Measurements from ENCODE around the gene GCH1.
A peak's percentile ranks its signal among the peaks of the same experiment; 100 is the strongest.

GCH1 gene

DNA sequence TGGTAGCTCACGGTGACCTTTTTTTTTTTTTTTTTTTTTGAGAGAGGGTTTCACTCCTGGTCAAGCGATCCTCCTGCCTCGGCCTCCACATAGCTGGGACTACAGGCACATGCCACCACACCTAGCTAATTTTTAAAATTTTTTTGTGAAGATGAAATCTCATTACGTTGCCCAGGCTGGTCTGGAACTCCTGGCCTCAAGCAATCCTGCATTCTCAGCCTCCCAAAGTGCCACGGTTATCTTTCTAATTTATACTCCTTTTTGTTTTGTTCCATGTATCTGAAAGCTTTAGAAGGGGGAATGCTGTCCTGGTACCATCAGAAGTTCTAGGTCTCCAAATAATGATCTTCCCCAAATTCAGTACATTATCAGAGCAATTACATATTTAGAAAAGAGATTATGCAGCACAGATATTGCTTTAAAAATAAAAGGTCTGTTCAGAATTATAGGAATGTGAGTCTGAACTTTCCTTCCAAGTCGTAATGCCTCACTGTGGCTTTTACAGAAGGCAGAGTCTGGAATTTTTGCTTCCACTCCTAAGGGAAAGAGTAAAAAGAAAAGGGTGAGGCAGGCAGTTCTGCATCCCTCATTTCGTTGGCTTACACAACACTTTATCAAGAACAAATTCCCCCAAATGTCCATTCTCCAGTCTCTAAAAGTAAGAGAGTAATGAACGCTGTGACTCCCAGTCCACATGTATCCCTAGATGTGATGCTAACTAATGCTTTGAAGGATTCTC is 73.0 kb downstream of the GCH1 start:
- DNase-seq (ENCODE audit: extremely low read depth in 1 of 2, low read depth in 1 of 2), result no peak

DNA sequence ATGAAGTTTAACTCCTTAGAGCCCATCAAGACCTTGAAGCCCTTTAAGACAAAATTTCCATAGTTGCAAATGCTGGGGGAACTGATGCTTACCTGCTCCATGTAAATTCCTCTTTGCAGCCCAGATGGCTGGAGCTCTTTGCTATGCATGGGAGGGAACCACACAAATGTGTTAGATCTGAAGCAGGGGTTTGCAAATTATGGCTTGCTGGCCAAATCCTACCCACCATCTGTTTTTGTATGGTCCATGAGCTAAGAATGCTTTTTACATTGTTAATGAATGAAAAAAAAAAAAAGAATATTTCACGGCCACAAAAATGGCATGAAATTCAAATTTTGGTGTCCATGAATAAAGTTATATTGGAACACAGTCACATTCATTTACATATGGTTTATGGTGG is 74.6 kb downstream of the GCH1 start:
- no peak for DNase-seq (ENCODE audit: extremely low read depth in 1 of 2, low read depth in 1 of 2)

DNA sequence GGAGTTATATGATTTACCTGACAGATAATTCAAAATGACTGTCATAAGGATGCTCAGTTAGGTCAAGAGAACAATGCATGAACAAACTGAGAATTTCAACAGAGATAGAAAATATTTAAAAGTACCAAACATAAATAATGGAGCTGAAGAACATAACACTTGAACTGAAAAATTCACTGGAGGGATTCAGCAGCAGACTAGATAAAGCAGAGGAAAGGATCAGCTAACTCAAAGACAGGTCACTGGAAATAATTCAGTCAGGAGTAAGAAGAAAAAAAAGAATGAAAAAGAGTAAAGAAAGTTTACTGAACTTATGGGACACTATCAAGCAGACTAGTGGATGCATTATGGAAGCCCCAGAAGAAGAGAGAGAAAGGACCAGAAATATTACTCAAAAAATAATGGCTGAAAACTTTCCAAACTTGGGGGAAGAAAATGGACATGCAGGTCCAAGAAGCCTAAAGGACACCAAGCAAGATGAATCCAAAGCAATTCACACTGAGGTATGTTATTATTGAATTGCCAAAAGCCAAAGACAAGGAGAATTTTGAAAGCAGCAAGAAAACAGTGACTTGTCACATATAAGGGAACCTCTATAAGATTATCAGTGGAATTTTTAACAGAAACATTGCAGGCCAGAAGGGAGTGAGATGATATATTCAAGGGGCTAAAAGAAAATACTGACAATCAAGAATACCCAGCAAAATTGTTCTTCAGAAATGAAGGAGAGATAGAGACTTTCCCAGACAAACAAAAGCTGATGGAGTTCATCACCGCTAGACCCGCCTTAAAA is 78.7 kb downstream of the GCH1 start:
- DNase-seq (ENCODE audit: extremely low read depth in 1 of 2, low read depth in 1 of 2), result no peak

DNA sequence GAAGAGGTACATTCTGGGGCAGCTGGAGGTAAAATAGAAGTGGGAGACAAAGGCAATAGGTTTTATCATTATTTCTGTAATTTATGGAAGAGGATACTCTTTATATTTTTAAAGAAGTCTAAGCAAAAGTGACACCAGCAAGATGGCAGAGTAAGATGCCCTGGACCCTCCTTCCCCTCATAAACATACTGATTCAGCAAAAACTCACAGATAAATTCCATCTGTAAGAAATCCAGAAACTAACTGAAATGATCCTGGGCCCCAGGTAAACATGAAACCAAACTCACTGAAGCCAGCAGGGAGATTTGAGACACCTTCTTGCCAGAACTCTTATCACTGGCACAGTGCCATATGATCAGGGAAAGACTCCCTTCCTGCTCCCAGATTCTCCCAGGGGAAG is 79.9 kb downstream of the GCH1 start:
- DNase-seq (ENCODE audit: extremely low read depth in 1 of 2, low read depth in 1 of 2), result no peak

DNA sequence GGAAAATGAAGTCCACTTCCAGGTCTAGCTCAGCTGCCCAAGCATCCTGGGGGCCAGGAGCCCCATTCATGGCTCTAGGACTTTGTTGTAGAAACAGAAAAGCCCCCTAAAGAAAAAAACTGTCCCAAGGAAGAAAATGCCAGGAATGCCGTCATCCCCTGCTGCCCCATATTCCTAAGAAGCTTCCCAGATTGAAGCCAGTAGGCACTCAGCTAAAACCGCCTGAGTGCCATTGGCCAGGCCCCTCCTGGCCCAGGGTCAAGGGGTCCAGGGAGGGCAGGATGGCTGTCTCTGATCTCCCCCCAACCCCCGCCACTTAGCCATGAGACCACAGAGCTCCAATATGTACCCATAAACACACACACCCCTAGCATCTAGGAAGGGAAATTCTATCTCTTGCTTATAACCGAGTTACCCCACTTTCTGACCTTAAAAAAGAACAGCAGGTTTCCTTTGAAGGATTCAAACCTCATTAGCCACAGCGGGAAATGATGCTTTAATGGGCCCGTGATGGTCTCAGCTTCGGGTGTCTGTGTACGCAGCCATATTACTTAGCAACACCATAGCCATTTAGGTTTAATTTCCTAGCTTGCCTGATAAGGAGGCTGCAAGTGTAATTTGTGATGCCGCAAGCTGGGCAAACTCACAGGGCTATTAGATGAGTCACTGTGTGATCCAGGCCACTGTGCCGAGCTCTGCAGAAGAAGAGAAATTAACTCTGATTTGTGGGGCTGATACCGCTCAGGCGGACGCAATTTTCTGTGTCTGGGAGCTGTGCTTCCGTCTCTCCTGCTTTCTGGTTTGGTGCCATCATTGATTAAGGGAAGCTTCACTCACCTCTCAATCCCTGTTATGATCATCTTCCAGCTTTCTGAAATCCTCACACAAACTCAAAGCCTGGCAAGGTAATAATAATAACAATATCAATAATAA is 84.2 kb downstream of the GCH1 start:
- DNase-seq (ENCODE audit: extremely low read depth in 1 of 2, low read depth in 1 of 2), result no peak

DNA sequence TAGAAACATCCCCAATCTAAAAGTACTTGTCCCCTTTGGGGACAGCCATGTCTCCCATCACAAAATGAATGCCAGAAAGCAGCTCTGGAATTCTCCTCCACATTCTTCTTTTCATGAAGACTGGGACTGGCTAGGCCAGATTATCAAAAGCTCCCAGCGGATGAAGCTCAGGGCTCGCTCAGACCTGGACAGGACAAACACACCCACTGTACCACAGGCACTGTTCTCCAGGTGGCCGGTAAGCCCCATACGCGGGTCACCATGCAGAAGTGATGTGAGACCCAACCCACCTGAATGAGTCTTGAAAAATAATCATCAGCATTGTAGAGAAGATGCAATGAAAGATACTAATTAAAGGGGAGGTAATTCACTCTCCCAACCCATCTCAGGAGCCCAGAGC is 85.1 kb downstream of the GCH1 start:
- DNase-seq (ENCODE audit: extremely low read depth in 1 of 2, low read depth in 1 of 2), result no peak

DNA sequence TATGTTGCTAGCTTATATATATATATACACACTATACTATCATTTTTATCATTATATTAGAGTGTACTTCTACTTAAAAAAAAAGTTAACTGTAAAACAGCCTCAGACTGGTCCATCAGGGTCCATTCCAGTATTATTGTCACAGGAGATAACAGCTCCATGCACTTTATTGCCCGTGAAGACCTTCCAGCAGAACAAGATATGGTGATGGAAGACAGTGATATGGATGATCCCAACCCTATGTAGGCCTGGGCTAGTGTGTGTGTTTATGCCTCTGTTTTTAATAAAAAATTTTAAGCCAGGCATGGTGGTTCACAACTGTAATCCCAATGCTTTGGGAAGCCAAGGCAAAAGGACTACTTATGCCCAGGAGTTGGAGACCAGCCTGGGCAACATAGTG is 86.2 kb downstream of the GCH1 start:
- no peak for DNase-seq (ENCODE audit: extremely low read depth in 1 of 2, low read depth in 1 of 2)

DNA sequence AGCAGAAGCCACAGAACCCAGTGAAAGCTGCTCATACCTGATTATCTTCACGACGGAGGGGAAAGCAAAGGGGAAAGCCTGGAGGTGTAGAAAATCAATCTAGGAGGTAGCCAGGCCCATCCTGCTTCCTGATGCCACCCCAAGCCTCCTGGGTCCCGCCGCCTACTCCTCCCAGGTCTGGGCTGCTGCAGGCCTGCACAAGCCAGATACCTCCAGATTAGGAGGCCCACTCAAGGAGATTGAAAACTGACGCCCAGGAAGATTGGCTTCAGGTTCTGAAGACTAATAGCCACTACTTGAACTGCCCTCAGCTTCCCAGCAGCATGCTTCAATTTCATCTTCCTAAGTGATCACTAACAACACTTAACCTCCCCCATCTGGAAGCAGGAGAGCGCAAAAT is 87.1 kb downstream of the GCH1 start:
- no peak for DNase-seq (ENCODE audit: extremely low read depth in 1 of 2, low read depth in 1 of 2)

DNA sequence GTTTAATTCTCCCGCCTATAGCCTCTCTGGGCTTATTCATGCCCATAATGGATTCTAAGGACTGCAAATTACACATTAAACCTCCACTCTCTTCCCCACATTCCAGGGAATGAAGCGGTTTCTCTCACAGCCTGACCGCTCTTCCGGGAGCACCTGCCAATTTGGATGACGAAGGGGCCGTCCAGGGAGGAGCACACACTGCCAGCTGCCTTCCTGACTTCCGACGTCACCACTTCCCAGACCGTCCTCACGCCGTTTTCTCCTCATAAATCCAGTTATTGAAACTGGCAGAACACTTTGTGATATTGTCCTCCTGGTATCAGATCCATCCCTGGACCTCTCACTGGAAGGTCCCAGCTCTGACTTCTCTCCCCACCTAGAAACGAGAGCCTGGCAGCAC is 87.6 kb downstream of the GCH1 start:
- no peak for DNase-seq (ENCODE audit: extremely low read depth in 1 of 2, low read depth in 1 of 2)

DNA sequence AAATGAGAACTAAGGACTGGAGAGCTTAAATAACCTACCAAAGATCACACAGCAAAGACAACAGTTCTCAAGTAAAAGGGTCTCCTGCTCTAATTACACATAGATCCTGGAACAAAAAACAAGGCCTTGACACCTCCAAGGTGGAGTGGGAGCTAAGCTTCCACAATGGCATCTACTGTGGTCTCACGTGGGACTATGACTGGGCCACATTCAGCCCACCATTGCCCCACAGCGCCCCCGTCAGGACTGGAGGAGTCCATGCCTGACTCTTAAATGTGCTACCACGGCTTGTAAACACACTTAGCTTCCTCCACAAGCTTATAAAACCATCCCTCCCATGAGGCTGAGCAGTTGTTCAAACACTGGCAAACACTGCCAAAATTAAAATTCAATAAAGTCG is 88.5 kb downstream of the GCH1 start:
- DNase-seq (ENCODE audit: extremely low read depth in 1 of 2, low read depth in 1 of 2), result peak in 1 of 2 donors; percentile 14

DNA sequence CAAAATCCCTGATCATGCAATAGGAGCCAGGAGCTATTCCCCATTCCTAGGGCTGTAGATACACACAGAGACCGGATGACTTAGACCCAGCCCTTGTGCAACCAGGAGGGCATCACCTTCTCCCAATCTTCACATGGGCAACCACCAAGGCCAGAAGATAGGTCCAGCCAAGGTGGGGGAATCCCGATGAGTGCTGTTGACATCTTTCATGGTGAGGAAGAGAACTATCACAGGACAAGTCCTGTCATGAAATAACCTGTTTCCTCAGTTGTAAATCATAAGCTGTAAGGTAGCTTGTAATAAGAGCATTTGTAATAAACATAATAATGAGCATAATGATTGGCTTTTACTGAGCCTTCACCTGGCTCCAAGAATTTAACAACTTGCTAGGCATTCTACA is 89.5 kb downstream of the GCH1 start:
- DNase-seq (ENCODE audit: extremely low read depth in 1 of 2, low read depth in 1 of 2), result no peak

DNA sequence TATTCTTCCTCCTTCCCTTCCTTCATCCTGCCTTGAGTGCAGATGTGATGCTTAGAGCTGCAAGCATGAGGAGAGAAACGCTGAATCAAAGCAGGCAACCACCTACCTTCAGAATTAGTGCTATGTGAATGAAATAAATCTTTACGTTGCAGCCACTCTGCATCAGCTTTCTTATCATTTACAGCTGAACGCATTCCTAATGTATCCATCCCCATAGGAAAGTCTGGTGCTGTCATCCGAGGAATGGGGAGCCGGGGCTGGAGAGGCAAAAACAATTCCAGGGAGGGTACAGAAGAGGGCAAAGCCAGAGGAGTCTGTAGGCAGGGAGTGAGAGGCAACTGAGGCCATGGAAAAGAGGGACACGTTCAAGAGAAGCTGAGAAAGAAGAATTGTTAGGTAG is 90.0 kb downstream of the GCH1 start:
- DNase-seq (ENCODE audit: extremely low read depth in 1 of 2, low read depth in 1 of 2), result no peak

DNA sequence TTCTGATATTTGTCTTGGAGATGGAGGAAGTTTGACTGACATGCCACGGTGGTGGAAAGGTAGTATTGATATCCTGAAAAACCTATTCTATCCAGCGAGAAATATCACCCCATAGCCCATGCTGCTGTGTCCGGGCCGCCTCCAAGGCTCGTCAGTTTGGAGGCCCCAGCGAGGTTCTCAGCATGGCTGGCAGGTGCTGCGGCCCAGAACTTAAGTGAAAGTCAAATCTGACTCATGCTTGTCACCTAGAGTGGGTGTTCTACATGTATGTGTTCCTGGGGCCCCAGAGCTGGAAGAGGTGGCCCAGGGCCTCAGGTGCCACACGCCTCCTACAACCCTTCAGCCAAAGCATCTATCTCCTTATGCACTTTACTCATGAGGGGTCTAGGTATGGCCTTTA is 92.9 kb downstream of the GCH1 start:
- DNase-seq (ENCODE audit: extremely low read depth in 1 of 2, low read depth in 1 of 2), result no peak

DNA sequence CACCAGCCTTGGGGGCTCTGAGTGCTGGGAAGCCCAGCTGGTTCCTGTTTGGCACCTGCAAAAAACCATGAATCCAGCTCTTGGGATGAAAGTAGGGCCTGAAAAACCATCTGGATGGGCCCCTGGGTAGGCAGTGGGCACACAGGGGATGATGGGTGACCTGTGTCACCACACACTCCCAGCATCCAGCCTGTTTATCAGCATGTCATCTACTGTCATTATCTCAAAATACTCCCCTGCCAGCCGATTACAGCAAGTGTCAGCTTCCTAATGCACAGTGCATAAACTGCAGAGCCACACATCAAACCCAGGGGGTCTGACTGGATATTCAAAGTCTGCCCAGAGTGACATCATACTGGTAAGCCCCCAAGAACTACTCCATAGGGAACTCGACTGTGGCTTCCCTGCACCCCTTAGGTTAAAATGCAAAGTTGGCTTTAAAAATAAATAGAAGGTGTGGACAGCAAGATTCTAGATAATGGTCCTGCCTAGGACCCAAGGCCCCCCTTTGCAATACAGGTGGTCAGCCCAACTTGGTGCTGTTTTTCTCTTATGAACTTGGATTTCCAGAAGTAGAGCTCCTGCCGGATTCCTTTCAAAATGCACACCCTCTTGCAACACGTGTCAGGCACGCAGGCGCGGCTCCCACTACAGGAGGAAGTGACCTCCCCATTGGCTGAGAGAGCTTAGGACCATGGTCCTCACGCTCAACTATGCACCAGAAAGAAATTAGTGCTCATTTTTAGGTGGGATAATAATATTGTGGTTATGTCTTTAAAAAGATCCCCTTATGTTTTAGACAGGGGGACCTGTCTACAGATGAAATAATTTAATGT is 94.1 kb downstream of the GCH1 start:
- DNase-seq (ENCODE audit: extremely low read depth in 1 of 2, low read depth in 1 of 2), result no peak

DNA sequence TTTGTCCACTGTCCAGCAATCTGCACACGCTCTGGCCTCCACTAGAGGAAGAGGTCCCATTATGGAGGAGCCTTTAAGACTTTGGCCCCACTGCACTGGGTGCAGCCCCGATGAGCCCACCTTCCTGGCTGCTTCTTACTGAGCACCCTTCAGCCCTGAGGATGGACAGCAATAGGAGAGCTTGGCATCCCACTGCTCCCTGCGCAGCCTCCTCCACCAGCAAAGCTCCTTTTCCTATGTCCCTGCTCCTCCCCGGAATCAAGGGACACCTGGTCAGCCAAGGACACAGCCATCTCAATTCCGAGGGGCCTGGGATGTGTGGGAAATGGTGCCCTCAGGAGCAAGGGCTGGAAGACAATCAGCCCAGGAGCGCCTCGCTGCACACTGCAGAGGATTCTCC is 94.7 kb downstream of the GCH1 start:
- DNase-seq (ENCODE audit: extremely low read depth in 1 of 2, low read depth in 1 of 2), result no peak

DNA sequence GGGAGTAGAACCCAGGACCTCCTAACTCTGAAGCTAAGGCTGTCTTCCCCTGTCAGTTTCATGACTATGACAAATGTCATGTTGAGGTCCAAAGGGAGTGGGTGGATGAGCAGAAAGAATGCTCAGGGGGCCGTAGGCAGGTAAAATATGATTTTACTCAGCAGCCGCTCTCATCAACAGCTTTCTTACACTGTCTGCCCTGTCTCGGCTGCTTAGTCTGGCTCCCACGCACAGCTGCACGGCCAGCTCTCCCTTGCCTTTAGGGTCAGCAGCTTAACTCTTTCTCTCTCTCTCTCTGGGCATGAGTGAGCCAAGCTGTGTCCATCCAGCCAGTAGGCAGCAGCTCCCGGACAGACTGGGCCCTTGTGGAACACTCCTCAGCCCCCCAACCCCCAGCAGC is 95.2 kb downstream of the GCH1 start:
- DNase-seq (ENCODE audit: extremely low read depth in 1 of 2, low read depth in 1 of 2), result no peak

DNA sequence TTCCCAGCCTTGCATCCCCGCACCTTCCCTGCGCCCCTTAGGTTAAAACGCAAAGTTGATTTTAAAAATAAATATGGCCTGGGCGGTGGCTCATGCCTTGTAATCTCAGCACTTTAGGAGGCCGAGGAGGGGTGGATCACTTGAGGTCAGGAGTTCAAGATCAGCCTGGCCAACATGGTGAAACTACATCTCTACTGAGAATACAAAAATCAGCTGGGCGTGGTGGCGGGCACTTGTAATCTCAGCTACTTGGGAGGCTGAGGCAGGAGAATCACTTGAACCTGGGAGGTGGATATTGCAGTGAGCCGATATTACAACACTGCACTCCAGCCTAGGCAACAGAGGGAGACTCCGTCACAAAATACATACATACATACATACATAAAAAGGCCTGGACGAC is 96.0 kb downstream of the GCH1 start:
- DNase-seq (ENCODE audit: extremely low read depth in 1 of 2, low read depth in 1 of 2), result no peak

DNA sequence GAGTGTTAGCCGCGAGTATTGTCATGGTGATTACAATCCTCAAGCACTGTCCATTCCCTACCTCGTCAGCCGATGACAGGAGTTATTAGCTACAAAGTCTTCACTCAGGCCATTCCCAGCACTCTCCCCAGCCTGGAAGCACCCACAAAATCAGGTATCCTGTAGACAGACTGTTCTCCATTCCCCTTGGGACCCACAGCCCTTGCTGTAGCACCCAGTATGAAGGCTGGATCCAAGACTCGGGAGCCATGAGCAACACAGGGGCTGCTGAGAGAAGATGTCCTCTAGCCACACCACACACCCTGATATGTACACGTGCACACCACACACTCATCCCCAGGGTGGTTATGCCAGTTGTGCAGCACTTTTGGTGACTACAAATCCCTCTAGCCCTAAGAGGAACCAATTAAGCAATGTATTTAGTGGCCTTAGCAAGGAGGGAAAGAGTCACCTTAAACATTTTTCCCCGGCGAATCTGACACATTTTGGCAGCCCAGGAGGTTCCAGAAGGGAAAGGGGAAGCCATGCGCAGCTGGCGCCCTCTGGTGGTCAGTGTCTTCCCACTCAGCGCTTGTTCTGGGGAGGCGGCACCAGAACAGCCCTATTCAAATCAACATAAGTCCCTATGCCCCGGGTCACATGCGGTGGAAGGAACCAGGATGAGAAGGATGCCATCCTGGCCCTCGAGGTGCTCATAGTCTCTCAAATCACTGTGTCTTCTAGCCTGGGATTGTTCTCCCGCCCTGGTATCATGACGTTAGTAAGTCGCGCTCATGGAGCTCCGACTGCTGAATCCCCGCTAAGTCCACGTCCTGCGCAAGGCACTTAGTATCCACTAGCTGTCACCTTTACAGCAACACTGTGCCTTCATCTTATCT is 96.9 kb downstream of the GCH1 start:
- peak; percentile 51 to 59 for DNase-seq (ENCODE audit: extremely low read depth in 1 of 2, low read depth in 1 of 2)

DNA sequence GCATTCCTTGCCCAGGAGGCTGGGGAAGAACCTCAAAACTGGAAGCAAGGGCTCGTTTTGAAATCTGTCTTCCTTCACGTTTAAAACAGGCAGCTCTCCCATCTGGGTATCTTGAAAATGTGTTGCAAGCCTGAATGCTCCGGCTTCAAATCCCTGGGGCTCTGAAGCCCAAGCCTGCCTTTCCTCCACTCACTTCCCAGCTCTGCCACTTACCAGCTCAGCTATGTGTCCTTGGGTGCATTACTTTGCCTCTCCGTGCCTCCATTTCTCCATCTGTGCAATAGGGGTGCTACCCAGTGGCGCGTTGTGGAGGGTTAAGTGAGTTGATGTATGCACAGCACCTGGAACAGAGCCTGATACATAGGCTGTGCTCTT is 97.6 kb downstream of the GCH1 start:
- no peak for DNase-seq (ENCODE audit: extremely low read depth in 1 of 2, low read depth in 1 of 2)
